Activated CD4-positive, alpha-beta T cell treated with anti-CD3 and anti-CD28 coated beads, Interleukin-2, amount 10 ng/mL, durations not matched to agents 24 days and 14 days (primary cell): Measurements from ENCODE around the gene CD93. TPM values are rescaled to one million over a fixed set of nuclear protein-coding genes. Genes with fewer than 3 reads are reported as not detected.

Experiments
- DNase-seq: peaks from one replicate; pipeline ENCODE4 v3.0.0; 2022
- H3K27ac Mint-ChIP-seq: one replicate; pipeline ENCODE4 v1.8.0; 2022; ENCODE audit warnings: mild to moderate bottlenecking, mixed read lengths
- H3K27me3 Mint-ChIP-seq: one replicate; pipeline ENCODE4 v1.8.0; 2022; ENCODE audit warnings: mixed read lengths
- H3K36me3 Mint-ChIP-seq: one replicate; pipeline ENCODE4 v1.8.0; 2022; ENCODE audit warnings: low read depth, mild to moderate bottlenecking, mixed read lengths
- H3K4me1 Mint-ChIP-seq: one replicate; pipeline ENCODE4 v1.8.0; 2021; ENCODE audit warnings: mixed read lengths
- H3K4me3 Mint-ChIP-seq: one replicate; pipeline ENCODE4 v1.8.0; 2022; ENCODE audit warnings: mild to moderate bottlenecking, moderate library complexity, mixed read lengths
- H3K9me3 Mint-ChIP-seq: one replicate; pipeline ENCODE4 v1.8.0; 2021; ENCODE audit warnings: mixed read lengths
- intact Hi-C: fragments of 100-400 bp; cut with micrococcal nuclease; formaldehyde crosslinking; loops from one replicate; pipeline ENCODE4 v1.15.1; 2023
- total RNA-seq: library from RNA; stranded (reverse); gene quantifications from 2 replicates; pipeline ENCODE4 v1.2.3, GENCODE V29; 2022

The CD93 gene
- total RNA-seq, 1 donor from 2014 or later = 1.5 TPM

- Mint-ChIP-seq H3K27me3 (no peaks in the 10 kb centered on the region), H3K9me3 (no peaks in the 10 kb centered on the region), H3K4me3 (no peak overlapping the region), H3K36me3 (no peaks in the 10 kb centered on the region), H3K4me1 (peaks cover 7% of the 10 kb centered on the region), H3K27ac (no peak overlapping the region)
- intact Hi-C loops = no loop called here
- DNase-seq = no peak
These were observed 39.6 kb upstream of the CD93 start for GRCh38 chr20:23125625-23126191.

DNA sequence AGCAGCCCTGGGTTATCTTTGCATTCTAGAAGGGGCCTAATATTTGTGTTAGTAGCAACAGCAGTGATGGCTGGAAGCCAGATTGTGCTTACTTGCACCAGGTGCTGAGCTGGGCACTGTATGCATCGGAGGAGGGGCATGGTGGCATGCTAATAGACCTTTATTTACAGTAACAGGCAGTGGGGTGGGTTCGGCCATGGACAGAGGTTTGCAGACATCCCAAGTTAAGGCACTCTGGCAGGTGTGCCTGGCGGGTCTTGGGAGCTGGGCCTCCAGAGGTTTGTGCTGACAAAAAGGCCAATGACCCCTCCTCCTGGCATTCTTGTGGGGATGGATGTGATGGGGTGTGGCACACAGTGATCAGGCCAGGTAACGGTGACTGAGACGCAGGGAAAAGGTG is 39.0 kb upstream of the CD93 start:
- intact Hi-C loops = no loop called here
- no peak overlapping the region for H3K27ac Mint-ChIP-seq
- H3K36me3 Mint-ChIP-seq = no peaks in the 10 kb centered on the region
- no peak for DNase-seq
- no peaks in the 10 kb centered on the region for H3K27me3 Mint-ChIP-seq
- no peaks in the 10 kb centered on the region for H3K9me3 Mint-ChIP-seq
- H3K4me3 Mint-ChIP-seq = no peak overlapping the region
- H3K4me1 Mint-ChIP-seq = peaks cover 7% of the 10 kb centered on the region

DNA sequence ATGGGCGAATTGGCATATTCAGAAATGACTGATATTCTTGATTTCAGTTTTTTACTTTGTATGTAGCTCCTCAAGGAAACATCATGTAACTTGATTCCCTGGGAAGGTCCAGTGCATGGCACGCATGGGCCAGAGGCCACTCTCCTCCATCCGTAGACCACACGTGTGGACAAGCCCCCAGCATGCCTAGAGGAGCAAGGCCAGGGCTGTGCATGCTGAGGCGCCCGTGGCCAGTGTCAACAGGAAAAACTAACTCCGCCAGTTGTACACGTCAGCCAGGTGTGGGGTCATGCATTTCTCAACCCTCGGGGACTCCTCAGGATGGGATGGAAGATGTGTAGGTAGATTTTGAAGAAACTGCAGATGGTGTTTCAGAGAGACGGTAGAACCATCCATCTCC is 37.8 kb upstream of the CD93 start:
- no peak for DNase-seq
- no peak overlapping the region for H3K27ac Mint-ChIP-seq
- H3K9me3 Mint-ChIP-seq = no peaks in the 10 kb centered on the region
- peaks cover 7% of the 10 kb centered on the region for H3K4me1 Mint-ChIP-seq
- no peaks in the 10 kb centered on the region for H3K36me3 Mint-ChIP-seq
- intact Hi-C loops = no loop called here
- no peaks in the 10 kb centered on the region for H3K27me3 Mint-ChIP-seq
- no peak overlapping the region for H3K4me3 Mint-ChIP-seq

- no peak overlapping the region for H3K4me3 Mint-ChIP-seq
- no peaks in the 10 kb centered on the region for H3K36me3 Mint-ChIP-seq
- peaks cover 7% of the 10 kb centered on the region for H3K4me1 Mint-ChIP-seq
- intact Hi-C loops = no loop called here
- no peak for DNase-seq
- H3K27ac Mint-ChIP-seq = no peak overlapping the region
- no peaks in the 10 kb centered on the region for H3K27me3 Mint-ChIP-seq
- H3K9me3 Mint-ChIP-seq = no peaks in the 10 kb centered on the region
These were observed 36.9 kb upstream of the CD93 start for GRCh38 chr20:23122796-23123655.

DNA sequence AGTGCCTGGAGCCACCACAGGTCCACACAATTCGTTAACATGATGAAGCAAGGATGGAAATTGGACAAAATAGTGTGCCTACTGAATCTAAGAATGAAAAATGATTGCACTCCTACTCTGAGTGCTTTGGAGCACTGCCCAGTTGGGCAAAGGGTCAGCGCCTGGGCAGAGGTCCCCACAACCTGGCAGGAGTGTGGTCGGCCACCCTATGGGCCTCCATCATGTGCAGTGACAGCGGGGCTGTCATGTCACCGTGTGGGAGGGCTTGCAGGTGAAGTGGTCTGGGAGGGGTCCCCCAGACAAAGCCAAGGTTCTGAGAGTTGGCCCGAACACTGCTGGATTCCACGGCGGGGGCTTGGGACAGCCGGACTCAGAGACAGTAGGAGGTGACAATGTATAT is 36.2 kb upstream of the CD93 start:
- no peaks in the 10 kb centered on the region for H3K9me3 Mint-ChIP-seq
- no peaks in the 10 kb centered on the region for H3K36me3 Mint-ChIP-seq
- DNase-seq = no peak
- H3K27me3 Mint-ChIP-seq = no peaks in the 10 kb centered on the region
- intact Hi-C loops = no loop called here
- H3K4me3 Mint-ChIP-seq = no peak overlapping the region
- peaks cover 7% of the 10 kb centered on the region for H3K4me1 Mint-ChIP-seq
- no peak overlapping the region for H3K27ac Mint-ChIP-seq

DNA sequence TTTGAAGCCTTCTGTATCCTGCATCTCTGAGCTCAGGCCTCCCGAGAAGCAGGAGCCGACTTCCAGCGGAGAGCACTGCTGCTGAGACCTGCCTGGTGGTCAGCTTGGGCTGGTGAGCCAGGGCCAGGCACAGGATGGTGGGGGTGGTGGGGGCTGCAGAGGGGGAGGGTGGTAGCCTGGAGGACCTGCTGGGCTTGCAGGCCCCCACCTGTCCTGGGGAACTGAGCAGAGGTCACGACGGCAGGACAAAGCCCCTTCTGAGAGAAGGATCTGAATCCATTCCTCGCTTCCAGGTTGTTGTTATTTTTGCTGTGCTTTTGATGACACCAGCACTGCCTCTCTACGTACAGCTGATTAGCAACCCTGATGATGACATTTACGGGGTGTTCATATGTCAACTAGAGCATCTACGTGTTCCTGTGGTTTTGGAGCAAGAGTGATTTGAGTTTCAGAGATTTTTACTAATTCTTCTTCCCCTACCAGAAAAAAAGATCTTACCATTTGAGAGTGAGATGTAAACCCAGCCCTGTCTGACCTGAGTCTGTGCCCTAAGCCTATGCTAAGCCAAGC is 35.7 kb upstream of the CD93 start:
- Mint-ChIP-seq H3K4me1 (peaks cover 7% of the 10 kb centered on the region), H3K4me3 (no peak overlapping the region), H3K9me3 (no peaks in the 10 kb centered on the region), H3K36me3 (no peaks in the 10 kb centered on the region), H3K27me3 (no peaks in the 10 kb centered on the region), H3K27ac (no peak overlapping the region)
- no peak for DNase-seq
- intact Hi-C loops = no loop called here

DNA sequence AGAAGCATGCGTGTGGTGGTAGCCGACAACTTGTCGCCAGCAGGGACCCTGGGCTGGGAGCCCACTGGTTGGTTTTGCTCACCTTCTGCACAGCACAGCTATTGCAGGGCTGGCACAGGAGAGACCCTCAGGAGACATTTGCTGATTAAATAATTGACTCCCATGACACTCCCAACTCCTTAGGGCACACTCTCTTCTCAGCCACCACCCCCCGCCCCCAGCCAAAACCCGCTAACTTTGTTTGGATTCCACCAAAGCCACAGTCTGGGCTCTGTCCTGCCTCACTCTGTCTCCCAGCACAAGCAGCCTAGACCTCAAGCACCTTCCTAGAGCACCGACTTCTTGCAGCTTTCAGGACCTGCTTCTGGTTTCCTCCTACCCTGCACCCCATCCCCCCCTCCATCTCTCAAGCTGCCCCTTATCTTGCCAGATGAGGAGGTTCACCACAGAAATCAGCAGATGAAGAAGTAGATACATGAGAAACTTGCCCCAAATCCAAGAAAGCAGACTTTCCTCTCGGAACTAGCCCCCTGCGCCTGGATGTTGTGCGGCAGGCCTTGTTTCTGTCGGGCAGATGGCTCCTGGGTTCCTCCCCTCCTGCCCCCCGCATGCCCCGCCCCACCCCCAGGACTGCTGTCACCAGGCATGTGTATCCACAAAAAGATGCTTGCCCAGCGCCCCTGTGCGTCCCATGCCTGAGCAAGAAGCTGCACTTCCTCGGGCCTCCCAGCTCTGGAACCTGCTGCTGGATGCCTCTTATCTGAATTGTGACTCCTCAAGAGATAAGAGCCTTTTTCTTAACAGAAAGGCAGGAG is 35.0 kb upstream of the CD93 start:
- no peaks in the 10 kb centered on the region for H3K27me3 Mint-ChIP-seq
- H3K4me1 Mint-ChIP-seq = peaks cover 7% of the 10 kb centered on the region
- no peak overlapping the region for H3K4me3 Mint-ChIP-seq
- no peaks in the 10 kb centered on the region for H3K36me3 Mint-ChIP-seq
- no peak for DNase-seq
- H3K9me3 Mint-ChIP-seq = no peaks in the 10 kb centered on the region
- intact Hi-C loops = no loop called here
- H3K27ac Mint-ChIP-seq = no peak overlapping the region

DNA sequence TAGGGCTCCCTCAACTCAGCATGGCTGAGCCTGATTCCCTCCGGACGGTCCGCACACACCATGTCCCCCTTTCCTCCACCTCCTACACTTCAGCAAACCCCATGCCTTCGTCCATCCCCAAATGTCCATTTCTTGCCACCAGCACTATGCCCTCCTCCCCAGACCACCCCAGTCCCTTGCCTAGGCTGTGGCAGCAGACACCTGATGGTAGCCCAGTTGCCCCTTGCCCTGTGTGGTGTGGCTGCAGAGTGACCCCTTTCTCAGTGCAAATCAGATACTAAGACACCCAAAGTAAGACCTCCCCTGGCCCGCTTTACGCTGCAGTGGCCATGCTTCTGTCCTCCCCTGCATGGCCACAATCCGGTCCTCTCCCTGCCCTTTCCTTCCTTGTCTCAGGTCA is 34.1 kb upstream of the CD93 start:
- no peak overlapping the region for H3K4me3 Mint-ChIP-seq
- DNase-seq = no peak
- intact Hi-C loops = no loop called here
- H3K27me3 Mint-ChIP-seq = no peaks in the 10 kb centered on the region
- H3K9me3 Mint-ChIP-seq = no peaks in the 10 kb centered on the region
- no peak overlapping the region for H3K27ac Mint-ChIP-seq
- peaks cover 3% of the 10 kb centered on the region for H3K4me1 Mint-ChIP-seq
- no peaks in the 10 kb centered on the region for H3K36me3 Mint-ChIP-seq

DNA sequence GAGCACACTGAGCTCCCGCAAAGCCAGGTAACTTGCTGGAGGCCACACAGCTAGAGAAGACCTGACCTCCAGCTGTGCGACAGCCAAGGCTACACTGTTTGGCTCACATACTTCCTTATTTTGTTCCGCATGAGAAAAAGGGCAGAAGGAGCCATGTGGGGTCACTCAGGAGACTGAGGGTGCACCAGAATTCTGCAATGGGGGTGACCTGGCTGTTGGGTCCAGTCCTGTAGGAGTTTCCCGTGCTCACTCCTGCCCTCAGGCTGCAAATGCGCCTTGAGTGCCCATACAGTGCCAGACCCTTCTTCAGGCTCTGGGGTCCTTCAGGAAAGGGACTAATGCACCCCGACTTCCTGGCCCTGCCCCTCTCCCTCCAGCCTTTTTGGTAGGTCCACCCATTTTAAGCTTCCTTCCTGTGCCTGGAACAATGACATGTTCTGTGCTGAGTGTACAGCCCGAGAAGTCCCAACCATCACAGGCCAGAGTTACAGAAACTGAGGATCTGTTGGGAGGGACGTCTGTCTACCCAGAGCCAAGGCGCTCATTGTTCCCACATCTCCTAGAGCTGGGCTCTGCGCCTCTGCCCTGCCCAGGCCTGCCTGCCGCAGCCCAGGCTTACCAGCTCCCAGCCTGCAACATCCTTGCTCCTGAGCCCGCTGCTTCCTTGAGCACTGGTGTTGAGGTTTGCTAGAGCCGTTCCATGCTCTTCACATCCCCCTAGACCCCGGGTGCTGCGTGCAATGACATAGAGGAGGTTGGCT is 33.5 kb upstream of the CD93 start:
- Mint-ChIP-seq H3K27me3 (no peaks in the 10 kb centered on the region), H3K27ac (no peak overlapping the region), H3K36me3 (no peaks in the 10 kb centered on the region), H3K4me1 (peaks cover under 1% of the 10 kb centered on the region), H3K4me3 (no peak overlapping the region), H3K9me3 (no peaks in the 10 kb centered on the region)
- intact Hi-C loops = no loop called here
- no peak for DNase-seq

- no peak overlapping the region for H3K4me3 Mint-ChIP-seq
- H3K27ac Mint-ChIP-seq = no peak overlapping the region
- no peaks in the 10 kb centered on the region for H3K9me3 Mint-ChIP-seq
- no peaks in the 10 kb centered on the region for H3K36me3 Mint-ChIP-seq
- no peak for DNase-seq
- intact Hi-C loops = no loop called here
- H3K4me1 Mint-ChIP-seq = no peaks in the 10 kb centered on the region
- no peaks in the 10 kb centered on the region for H3K27me3 Mint-ChIP-seq
These were observed 32.6 kb upstream of the CD93 start for GRCh38 chr20:23118766-23119165.

DNA sequence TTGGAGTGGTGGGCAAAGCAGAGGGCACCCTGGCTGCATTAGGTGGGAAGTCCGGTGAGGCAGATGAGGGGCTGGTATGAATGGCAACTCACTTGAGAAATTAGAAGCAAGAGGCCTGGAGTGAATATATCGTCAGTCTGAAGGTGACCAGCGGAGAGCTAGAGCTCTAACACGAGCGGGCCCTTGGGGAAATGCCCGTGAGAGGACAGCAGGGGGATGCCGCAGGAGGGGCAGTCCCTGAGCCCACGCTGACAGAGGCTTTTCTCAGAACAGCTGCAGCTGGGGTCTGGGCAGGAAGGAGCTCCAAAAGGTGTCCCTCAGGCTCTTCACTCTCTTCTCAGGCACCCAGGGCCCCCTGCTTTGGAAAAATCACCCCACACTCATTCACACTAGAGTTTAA is 32.0 kb upstream of the CD93 start:
- no peak overlapping the region for H3K27ac Mint-ChIP-seq
- no peaks in the 10 kb centered on the region for H3K27me3 Mint-ChIP-seq
- intact Hi-C loops = no loop called here
- DNase-seq = no peak
- no peaks in the 10 kb centered on the region for H3K9me3 Mint-ChIP-seq
- H3K4me3 Mint-ChIP-seq = no peak overlapping the region
- no peaks in the 10 kb centered on the region for H3K36me3 Mint-ChIP-seq
- H3K4me1 Mint-ChIP-seq = no peaks in the 10 kb centered on the region

DNA sequence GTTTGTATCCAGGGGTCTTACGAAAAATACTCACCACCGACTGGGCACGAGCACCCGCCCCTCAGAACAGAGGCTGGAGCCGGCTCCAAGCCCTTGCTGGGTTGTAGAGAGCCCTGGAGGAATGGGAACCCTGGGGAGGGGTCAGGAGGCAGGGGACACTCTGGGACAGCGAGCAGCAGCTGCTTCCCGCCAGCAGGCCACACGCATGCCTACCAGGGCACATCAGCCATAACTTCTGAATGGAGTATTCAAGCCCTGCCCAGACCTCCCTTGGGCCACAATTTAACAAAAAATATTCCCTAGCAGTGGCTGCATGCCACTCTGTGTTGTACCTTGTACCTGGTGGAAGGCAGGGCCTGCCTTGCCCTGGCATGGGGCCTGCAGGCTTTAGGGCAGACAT is 31.6 kb upstream of the CD93 start:
- Mint-ChIP-seq H3K36me3 (no peaks in the 10 kb centered on the region), H3K4me3 (no peak overlapping the region), H3K9me3 (no peaks in the 10 kb centered on the region), H3K4me1 (no peaks in the 10 kb centered on the region), H3K27ac (no peak overlapping the region), H3K27me3 (no peaks in the 10 kb centered on the region)
- DNase-seq = no peak
- intact Hi-C loops = no loop called here

DNA sequence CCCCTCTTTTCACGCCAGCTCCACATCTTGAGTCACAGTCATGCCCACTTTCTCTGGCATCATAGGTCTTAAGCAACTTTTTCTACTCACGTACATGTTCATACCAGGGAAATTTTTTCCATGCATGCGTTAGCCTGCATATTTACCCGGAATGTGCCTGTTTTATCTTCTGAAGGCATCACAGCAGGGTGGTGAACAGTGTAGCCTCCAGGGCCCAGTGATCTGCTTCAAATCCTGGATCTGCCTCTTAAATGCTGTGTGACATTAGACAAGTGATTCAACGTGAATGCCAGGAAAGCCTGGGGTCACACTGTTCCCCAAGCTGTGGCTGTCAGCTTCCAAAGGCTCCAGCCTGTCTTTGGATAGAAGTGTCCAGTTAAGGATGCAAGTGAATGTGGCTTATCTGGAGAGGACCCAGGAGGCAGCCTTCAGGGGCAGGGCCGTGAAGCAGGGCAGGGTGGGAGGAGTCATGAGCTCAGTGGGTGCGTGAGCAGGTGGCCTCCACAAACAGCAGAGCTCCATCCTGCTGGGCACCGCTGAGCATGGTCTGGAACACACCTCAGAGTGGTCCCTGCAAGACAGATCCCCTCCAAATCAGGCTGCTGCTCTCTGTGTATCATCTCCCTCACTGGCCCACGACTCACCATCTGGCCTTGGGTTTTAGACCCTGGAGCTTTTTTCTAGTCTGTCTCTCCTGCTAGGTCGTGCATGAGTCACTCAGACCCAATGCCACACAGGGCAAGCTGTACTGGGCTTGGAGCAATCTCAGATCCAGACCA is 30.4 kb upstream of the CD93 start:
- Mint-ChIP-seq H3K36me3 (no peaks in the 10 kb centered on the region), H3K27me3 (no peaks in the 10 kb centered on the region), H3K4me3 (no peak overlapping the region), H3K9me3 (no peaks in the 10 kb centered on the region), H3K27ac (no peak overlapping the region), H3K4me1 (no peaks in the 10 kb centered on the region)
- intact Hi-C loops = no loop called here
- DNase-seq = no peak
